Measurements from ENCODE around the gene PTPRN2. TPM values are rescaled to one million over a fixed set of nuclear protein-coding genes. Genes with fewer than 3 reads are reported as not detected.

Gene PTPRN2
- total RNA-seq, 1 experiment from 2014 or later, result 1.7 TPM

DNA sequence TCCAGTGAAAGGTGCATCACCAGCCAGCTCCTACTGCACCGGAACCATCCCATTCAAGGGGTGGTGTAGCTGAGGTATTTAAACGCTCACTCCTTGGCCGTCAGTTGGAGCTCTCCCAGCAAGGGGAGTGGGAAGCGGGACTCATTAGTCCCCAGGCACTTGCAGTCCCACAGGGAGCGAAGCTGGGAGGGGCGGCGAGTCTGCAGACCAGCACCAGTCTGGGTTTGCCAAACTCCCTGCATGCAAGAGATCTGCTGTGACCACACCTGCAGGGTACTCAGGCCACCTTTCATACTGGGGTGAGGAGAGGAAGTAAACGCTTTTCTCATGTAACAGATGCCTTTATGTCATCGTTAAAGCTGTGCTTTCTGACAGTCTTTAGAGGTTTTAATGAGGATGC is 187.9 kb downstream of the PTPRN2 start:
- H3K27ac ChIP-seq (ENCODE audit: low read length), result no peak overlapping the region
- no peak overlapping the region for H3K4me3 ChIP-seq (ENCODE audit: low read length)
- H3K9ac ChIP-seq (ENCODE audit: low read length), result no peak overlapping the region
- H3K4me1 ChIP-seq (ENCODE audit: low read length), result no peaks in the 10 kb centered on the region
- no peak overlapping the region for H3K4me2 ChIP-seq (ENCODE audit: low read depth, low read length, poor library complexity, severe bottlenecking)
- no peaks in the 10 kb centered on the region for H3K9me2 ChIP-seq (replicated peaks; ENCODE audit: insufficient read depth, low read length)
- H4K20me1 ChIP-seq (ENCODE audit: insufficient read depth, low read depth, low read length), result no peaks in the 10 kb centered on the region
- no peaks in the 10 kb centered on the region for H3K79me2 ChIP-seq (ENCODE audit: low read length)
- no peaks in the 10 kb centered on the region for H3K27me3 ChIP-seq (ENCODE audit: low read length)
- peaks cover 6% of the 10 kb centered on the region; the same call in 1 of the 2 replicates for H3K9me3 ChIP-seq (ENCODE audit: low read length)
- H2AFZ ChIP-seq (ENCODE audit: low read length), result no peak overlapping the region
- no peaks in the 10 kb centered on the region for H3K36me3 ChIP-seq (ENCODE audit: insufficient read depth, low read length)
- no peak for DNase-seq

DNA sequence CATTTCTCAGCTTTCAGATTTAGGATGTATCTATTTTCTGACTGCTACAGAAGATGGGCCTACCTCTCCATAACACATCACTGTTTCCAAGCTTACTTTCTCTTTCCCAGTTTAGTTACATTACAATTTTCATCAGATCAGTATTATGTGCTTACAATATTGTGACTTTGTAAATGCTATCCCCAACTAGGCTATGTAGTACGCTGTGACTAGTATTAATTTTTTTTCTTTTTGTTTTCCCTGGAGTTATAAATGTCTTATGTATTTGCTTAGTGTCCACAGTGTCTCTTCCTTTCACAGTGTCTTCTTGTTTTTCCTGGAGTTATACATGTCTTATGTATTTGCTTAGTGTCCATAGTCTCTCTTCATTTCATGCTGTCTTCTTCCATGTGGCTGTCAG is 188.9 kb downstream of the PTPRN2 start:
- H4K20me1 ChIP-seq (ENCODE audit: insufficient read depth, low read depth, low read length), result no peaks in the 10 kb centered on the region
- H3K36me3 ChIP-seq (ENCODE audit: insufficient read depth, low read length), result no peaks in the 10 kb centered on the region
- no peak overlapping the region for H2AFZ ChIP-seq (ENCODE audit: low read length)
- no peak overlapping the region for H3K4me2 ChIP-seq (ENCODE audit: low read depth, low read length, poor library complexity, severe bottlenecking)
- no peaks in the 10 kb centered on the region for H3K9me2 ChIP-seq (replicated peaks; ENCODE audit: insufficient read depth, low read length)
- no peaks in the 10 kb centered on the region for H3K4me1 ChIP-seq (ENCODE audit: low read length)
- peaks cover 6% of the 10 kb centered on the region; the same call in 1 of the 2 replicates for H3K9me3 ChIP-seq (ENCODE audit: low read length)
- no peak overlapping the region for H3K27ac ChIP-seq (ENCODE audit: low read length)
- DNase-seq, result no peak
- H3K4me3 ChIP-seq (ENCODE audit: low read length), result no peak overlapping the region
- no peak overlapping the region for H3K9ac ChIP-seq (ENCODE audit: low read length)
- no peaks in the 10 kb centered on the region for H3K27me3 ChIP-seq (ENCODE audit: low read length)
- no peaks in the 10 kb centered on the region for H3K79me2 ChIP-seq (ENCODE audit: low read length)

DNA sequence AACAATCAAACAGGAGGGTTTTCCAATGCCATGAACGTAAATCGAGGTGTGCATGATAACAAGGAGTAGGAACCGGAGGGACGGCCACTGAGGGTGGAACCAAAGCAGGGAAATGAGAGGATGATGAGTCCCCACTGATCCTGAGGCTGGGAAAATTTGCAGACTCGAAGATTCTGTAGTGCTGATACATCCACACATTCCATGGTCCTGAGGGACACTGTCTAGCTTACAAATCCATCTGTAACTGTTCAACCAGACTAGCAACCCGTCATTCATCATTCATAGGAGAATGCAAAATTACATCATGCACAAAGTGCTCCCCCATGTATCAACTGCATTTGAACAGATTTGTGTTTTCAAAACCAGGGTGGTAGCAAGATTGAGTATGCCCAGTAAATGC is 189.7 kb downstream of the PTPRN2 start:
- Histone ChIP-seq H3K36me3 (ENCODE audit: insufficient read depth, low read length) (no peaks in the 10 kb centered on the region), H3K9me3 (ENCODE audit: low read length) (peaks cover 6% of the 10 kb centered on the region; the same call in 1 of the 2 replicates), H3K4me3 (ENCODE audit: low read length) (no peak overlapping the region), H3K27me3 (ENCODE audit: low read length) (no peaks in the 10 kb centered on the region), H4K20me1 (ENCODE audit: insufficient read depth, low read depth, low read length) (no peaks in the 10 kb centered on the region), H3K27ac (ENCODE audit: low read length) (no peak overlapping the region), H3K9me2 (replicated peaks; ENCODE audit: insufficient read depth, low read length) (no peaks in the 10 kb centered on the region), H3K4me1 (ENCODE audit: low read length) (no peaks in the 10 kb centered on the region), H2AFZ (ENCODE audit: low read length) (no peak overlapping the region), H3K9ac (ENCODE audit: low read length) (no peak overlapping the region), H3K79me2 (ENCODE audit: low read length) (no peaks in the 10 kb centered on the region), H3K4me2 (ENCODE audit: low read depth, low read length, poor library complexity, severe bottlenecking) (no peak overlapping the region)
- no peak for DNase-seq

DNA sequence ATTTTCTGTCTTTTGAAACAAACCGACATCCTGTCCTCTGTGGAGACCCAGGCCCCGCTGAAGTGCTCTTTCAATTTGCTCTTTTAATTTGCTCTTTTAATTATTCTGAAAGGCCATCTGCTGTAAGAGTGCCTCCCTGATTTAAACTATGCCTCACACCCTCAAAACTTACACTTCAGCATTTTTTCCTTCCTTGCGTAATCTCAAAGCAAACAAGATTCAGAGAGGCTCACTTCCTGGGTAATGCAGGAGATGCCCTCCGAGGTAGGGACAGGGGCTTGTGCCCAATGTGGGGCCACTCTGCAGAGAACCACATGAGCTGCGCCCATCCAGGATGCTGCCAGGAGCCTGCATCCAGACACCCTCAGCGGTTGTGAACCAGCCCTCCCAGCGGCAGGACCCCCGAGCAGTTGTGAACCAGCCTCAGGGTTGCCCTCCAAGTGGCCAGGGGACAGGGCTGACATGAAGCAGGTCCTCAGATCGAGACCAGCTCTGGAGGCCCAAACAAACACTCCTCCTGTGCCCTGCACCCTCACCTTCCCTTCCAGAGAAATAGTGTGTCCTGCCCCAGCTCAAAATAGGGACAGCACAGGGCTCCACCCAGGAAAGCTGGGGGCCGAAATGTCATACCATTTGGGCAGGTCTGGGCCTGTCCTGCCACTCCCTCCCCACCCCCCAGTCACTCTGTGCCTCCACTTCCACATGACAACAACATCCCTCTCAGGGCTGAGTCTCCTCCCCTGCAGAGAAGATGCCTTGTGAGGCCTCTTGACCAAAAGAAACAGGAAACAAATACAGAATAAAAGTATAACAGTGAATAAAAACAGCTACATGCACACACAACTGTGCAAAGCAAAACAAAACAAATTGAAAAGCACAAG is 190.4 kb downstream of the PTPRN2 start:
- H3K27ac ChIP-seq (ENCODE audit: low read length), result no peak overlapping the region
- peaks cover 6% of the 10 kb centered on the region; the same call in 1 of the 2 replicates for H3K9me3 ChIP-seq (ENCODE audit: low read length)
- H4K20me1 ChIP-seq (ENCODE audit: insufficient read depth, low read depth, low read length), result no peaks in the 10 kb centered on the region
- no peak overlapping the region for H3K4me3 ChIP-seq (ENCODE audit: low read length)
- no peak overlapping the region for H3K9ac ChIP-seq (ENCODE audit: low read length)
- no peaks in the 10 kb centered on the region for H3K4me1 ChIP-seq (ENCODE audit: low read length)
- DNase-seq, result no peak
- H3K36me3 ChIP-seq (ENCODE audit: insufficient read depth, low read length), result no peaks in the 10 kb centered on the region
- no peaks in the 10 kb centered on the region for H3K79me2 ChIP-seq (ENCODE audit: low read length)
- no peak overlapping the region for H3K4me2 ChIP-seq (ENCODE audit: low read depth, low read length, poor library complexity, severe bottlenecking)
- no peaks in the 10 kb centered on the region for H3K9me2 ChIP-seq (replicated peaks; ENCODE audit: insufficient read depth, low read length)
- no peaks in the 10 kb centered on the region for H3K27me3 ChIP-seq (ENCODE audit: low read length)
- no peak overlapping the region for H2AFZ ChIP-seq (ENCODE audit: low read length)

DNA sequence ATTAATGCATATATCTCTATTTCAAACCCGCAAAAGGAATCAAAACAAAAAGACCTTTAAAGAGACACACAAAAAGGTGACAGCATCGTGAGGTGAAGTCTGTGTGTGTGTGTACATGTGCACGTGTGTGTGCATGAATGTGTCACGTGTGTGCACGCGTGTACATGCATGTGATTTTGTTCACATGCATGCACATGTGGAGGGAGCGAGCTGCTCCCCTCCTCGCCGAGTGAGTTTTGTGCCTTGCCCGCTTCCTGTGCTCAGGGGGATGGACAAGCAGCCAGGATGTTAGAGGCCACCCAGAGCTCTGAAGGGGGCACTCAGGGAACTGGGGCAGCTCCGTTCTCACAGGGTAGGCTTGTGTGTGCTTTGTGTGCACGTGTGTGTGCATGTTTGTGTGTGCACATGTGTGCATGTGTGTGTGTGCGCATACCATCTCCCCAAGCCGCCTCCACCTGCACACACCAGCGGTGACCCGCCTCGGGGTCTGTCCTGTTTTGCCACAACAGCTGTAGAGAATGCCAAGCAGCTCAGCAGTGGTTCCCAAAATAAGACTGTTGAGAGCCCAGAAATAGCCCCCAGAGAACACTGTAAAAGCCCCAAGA is 191.2 kb downstream of the PTPRN2 start:
- Histone ChIP-seq H3K79me2 (ENCODE audit: low read length) (no peaks in the 10 kb centered on the region), H3K9ac (ENCODE audit: low read length) (no peak overlapping the region), H4K20me1 (ENCODE audit: insufficient read depth, low read depth, low read length) (no peaks in the 10 kb centered on the region), H3K4me2 (ENCODE audit: low read depth, low read length, poor library complexity, severe bottlenecking) (no peak overlapping the region), H3K27ac (ENCODE audit: low read length) (no peak overlapping the region), H3K36me3 (ENCODE audit: insufficient read depth, low read length) (no peaks in the 10 kb centered on the region), H2AFZ (ENCODE audit: low read length) (no peak overlapping the region), H3K9me2 (replicated peaks; ENCODE audit: insufficient read depth, low read length) (no peaks in the 10 kb centered on the region), H3K27me3 (ENCODE audit: low read length) (no peaks in the 10 kb centered on the region), H3K9me3 (ENCODE audit: low read length) (peaks cover 6% of the 10 kb centered on the region; the same call in 1 of the 2 replicates), H3K4me3 (ENCODE audit: low read length) (no peak overlapping the region), H3K4me1 (ENCODE audit: low read length) (no peaks in the 10 kb centered on the region)
- no peak for DNase-seq

DNA sequence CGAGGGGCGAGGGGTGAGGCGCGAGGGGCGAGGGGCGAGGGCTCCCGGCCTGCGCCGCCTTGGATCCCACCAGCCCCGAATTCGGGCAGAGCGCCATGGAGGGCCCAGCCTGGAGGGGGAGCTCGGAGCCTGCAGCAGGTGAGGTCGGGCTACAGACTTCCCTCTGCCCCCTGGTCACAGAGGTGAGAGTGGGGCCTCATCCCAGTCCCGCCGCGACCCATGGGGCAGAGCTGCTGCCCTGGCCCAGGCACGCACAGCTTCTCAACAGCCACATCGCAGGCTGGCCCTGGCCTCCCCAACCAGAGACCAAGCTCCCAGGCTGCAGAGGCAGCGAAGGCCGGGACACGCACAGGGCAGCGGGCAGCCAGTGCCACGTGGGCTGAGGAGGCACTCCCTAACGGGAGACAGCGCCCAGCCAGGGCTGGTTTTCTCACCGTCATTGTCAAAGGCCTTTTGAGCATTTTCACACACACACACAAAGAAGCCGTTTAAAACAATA is 191.8 kb downstream of the PTPRN2 start:
- Histone ChIP-seq H3K79me2 (ENCODE audit: low read length) (no peaks in the 10 kb centered on the region), H3K4me1 (ENCODE audit: low read length) (no peaks in the 10 kb centered on the region), H3K4me2 (ENCODE audit: low read depth, low read length, poor library complexity, severe bottlenecking) (no peak overlapping the region), H3K27ac (ENCODE audit: low read length) (no peak overlapping the region), H2AFZ (ENCODE audit: low read length) (no peak overlapping the region), H3K9me3 (ENCODE audit: low read length) (peaks cover 6% of the 10 kb centered on the region; the same call in 1 of the 2 replicates), H4K20me1 (ENCODE audit: insufficient read depth, low read depth, low read length) (no peaks in the 10 kb centered on the region), H3K27me3 (ENCODE audit: low read length) (no peaks in the 10 kb centered on the region), H3K36me3 (ENCODE audit: insufficient read depth, low read length) (no peaks in the 10 kb centered on the region), H3K9me2 (replicated peaks; ENCODE audit: insufficient read depth, low read length) (no peaks in the 10 kb centered on the region), H3K9ac (ENCODE audit: low read length) (no peak overlapping the region), H3K4me3 (ENCODE audit: low read length) (no peak overlapping the region)
- DNase-seq, result no peak

DNA sequence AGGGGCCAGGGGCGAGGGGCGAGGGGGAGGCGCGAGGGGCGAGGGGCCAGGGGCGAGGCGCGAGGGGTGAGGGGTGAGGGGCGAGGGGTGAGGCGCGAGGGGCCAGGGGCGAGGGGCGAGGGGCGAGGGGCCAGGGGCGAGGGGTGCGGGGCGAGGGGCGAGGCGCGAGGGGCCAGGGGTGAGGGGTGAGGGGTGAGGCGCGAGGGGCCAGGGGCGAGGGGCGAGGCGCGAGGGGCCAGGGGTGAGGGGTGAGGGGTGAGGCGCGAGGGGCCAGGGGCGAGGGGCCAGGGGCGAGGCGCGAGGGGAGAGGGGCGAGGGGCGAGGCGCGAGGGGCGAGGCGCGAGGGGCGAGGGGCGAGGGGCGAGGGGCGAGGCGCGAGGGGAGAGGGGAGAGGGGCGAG is 192.3 kb downstream of the PTPRN2 start:
- Histone ChIP-seq H2AFZ (ENCODE audit: low read length) (no peak overlapping the region), H3K9ac (ENCODE audit: low read length) (no peak overlapping the region), H3K9me3 (ENCODE audit: low read length) (peaks cover 6% of the 10 kb centered on the region; the same call in 1 of the 2 replicates), H3K4me3 (ENCODE audit: low read length) (no peak overlapping the region), H3K27me3 (ENCODE audit: low read length) (no peaks in the 10 kb centered on the region), H4K20me1 (ENCODE audit: insufficient read depth, low read depth, low read length) (no peaks in the 10 kb centered on the region), H3K4me1 (ENCODE audit: low read length) (no peaks in the 10 kb centered on the region), H3K36me3 (ENCODE audit: insufficient read depth, low read length) (no peaks in the 10 kb centered on the region), H3K9me2 (replicated peaks; ENCODE audit: insufficient read depth, low read length) (no peaks in the 10 kb centered on the region), H3K4me2 (ENCODE audit: low read depth, low read length, poor library complexity, severe bottlenecking) (no peak overlapping the region), H3K27ac (ENCODE audit: low read length) (no peak overlapping the region), H3K79me2 (ENCODE audit: low read length) (no peaks in the 10 kb centered on the region)
- no peak for DNase-seq

DNA sequence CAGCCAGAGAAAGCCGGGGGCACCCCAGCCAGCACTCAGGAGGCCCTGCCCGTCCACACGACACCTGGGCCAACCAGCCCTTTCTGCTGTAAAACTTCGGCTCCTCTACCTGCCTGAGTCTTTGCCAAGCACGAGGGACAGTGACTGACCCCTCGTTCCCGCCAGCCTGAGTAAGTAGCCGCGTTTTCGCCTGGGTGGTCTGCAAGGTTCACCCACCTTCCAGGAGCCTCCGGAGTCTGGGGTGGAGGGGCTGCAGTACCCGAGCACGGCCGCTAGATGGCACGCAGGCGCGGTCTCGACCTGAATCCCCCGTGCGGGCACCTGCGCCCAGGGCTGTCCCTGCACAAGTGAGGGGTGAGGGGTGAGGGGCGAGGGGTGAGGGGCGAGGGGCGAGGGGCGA is 192.7 kb downstream of the PTPRN2 start:
- H3K4me1 ChIP-seq (ENCODE audit: low read length), result no peaks in the 10 kb centered on the region
- H3K79me2 ChIP-seq (ENCODE audit: low read length), result no peaks in the 10 kb centered on the region
- no peaks in the 10 kb centered on the region for H4K20me1 ChIP-seq (ENCODE audit: insufficient read depth, low read depth, low read length)
- H2AFZ ChIP-seq (ENCODE audit: low read length), result no peak overlapping the region
- no peaks in the 10 kb centered on the region for H3K36me3 ChIP-seq (ENCODE audit: insufficient read depth, low read length)
- no peak overlapping the region for H3K4me3 ChIP-seq (ENCODE audit: low read length)
- H3K9ac ChIP-seq (ENCODE audit: low read length), result no peak overlapping the region
- H3K27ac ChIP-seq (ENCODE audit: low read length), result no peak overlapping the region
- DNase-seq, result peak; percentile 75
- no peak overlapping the region for H3K4me2 ChIP-seq (ENCODE audit: low read depth, low read length, poor library complexity, severe bottlenecking)
- H3K27me3 ChIP-seq (ENCODE audit: low read length), result no peaks in the 10 kb centered on the region
- H3K9me3 ChIP-seq (ENCODE audit: low read length), result peaks cover 6% of the 10 kb centered on the region; the same call in 1 of the 2 replicates
- H3K9me2 ChIP-seq (replicated peaks; ENCODE audit: insufficient read depth, low read length), result no peaks in the 10 kb centered on the region
